HG02678 (cell line): ENCODE results near the gene OBSCN.

ENCODE experiments used
- ATAC-seq: cut with Tn5 transposase; IDR thresholded peaks from one replicate; pipeline ENCODE4 v1.9.1; 2021; ENCODE audit warnings: mild to moderate bottlenecking, moderate library complexity; ENCODE audit not compliant: unreplicated experiment

OBSCN gene

DNA sequence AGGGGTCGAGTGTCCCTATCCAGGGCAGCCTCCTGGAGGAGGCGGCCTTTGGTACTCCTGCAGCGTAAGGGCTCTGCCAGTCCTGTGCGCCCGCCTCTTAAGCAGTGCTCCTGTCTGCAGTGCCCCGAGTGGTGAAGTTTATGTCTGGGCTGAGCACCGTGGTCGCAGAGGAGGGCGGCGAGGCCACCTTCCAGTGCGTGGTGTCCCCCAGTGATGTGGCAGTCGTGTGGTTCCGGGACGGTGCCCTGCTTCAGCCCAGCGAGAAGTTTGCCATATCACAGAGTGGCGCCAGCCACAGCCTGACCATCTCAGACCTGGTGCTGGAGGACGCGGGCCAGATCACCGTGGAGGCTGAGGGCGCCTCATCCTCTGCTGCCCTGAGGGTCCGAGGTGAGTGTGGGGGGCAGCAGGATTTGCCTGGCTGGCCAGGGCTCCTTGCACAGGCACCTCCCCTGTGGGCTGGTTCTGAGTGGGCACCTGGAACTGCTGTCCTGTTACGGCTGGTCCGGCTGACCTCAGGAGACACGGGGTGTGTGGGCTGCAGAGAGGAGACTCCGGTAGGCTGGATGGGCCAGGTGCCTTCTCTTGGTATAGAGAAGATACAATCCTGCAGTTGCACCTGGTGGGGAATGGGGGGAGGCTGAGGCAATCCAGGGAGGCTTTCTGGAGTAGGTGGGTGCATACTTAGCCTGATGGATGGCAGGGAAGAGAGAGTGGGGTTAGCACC lies 66.8 kb downstream of the OBSCN start:
- ATAC-seq, result no peak

GRCh38 chr1:228275179-228275429 lies 67.3 kb downstream of the OBSCN start:
- no peak for ATAC-seq

DNA sequence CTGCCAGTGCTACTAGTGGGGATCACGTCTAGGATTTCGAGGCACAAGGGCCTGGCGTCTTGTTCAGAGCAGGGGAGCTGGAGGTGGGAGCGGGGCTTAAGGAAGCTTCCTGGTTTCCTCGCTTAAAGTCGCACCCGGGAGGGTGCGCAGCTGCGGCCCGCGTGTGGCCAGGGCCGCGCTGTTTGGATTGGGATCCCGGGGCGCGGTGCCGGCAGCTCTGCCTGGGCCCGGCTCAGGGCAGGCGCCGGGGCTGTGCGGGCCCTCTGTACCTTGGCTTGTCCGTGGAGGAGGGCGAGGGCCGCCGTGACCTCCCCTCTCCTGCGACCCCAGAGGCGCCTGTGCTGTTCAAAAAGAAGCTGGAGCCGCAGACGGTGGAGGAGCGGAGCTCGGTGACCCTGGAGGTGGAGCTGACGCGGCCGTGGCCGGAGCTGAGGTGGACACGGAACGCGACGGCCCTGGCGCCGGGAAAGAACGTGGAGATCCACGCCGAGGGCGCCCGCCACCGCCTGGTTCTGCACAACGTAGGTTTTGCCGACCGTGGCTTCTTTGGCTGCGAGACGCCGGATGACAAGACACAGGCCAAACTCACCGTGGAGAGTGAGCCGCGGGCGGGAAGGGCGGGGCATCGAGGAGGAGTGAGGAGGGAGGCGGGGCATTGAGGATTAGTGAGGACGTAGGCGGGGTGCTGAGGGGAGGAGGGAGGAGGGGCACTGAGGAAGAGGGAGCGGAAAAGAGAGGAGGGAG lies 67.8 kb downstream of the OBSCN start:
- ATAC-seq, result peak; percentile 76

GRCh38 chr1:228276174-228276831 lies 68.5 kb downstream of the OBSCN start:
- no peak for ATAC-seq

DNA sequence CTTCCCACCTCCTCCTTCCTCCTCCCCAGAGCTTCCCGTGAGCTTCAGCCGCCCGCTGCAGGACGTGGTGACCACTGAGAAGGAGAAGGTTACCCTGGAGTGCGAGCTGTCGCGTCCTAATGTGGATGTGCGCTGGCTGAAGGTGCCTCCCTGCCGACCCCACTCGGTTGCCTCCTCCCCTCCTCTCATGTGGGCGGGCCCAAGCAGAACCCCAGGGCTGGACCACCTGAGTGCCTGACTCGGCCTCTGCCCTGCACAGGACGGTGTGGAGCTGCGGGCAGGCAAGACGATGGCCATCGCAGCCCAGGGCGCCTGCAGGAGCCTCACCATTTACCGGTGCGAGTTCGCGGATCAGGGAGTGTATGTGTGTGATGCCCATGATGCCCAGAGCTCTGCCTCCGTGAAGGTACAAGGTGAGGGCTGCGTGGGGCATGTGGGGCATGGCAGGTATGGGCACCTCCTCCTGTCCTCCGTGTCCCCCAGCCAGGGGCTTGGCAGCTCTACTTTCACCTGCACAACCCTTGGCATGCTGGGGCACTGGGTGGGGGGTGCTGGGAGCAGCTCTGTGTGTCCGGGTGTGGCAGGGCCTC lies 69.2 kb downstream of the OBSCN start:
- ATAC-seq, result no peak

DNA sequence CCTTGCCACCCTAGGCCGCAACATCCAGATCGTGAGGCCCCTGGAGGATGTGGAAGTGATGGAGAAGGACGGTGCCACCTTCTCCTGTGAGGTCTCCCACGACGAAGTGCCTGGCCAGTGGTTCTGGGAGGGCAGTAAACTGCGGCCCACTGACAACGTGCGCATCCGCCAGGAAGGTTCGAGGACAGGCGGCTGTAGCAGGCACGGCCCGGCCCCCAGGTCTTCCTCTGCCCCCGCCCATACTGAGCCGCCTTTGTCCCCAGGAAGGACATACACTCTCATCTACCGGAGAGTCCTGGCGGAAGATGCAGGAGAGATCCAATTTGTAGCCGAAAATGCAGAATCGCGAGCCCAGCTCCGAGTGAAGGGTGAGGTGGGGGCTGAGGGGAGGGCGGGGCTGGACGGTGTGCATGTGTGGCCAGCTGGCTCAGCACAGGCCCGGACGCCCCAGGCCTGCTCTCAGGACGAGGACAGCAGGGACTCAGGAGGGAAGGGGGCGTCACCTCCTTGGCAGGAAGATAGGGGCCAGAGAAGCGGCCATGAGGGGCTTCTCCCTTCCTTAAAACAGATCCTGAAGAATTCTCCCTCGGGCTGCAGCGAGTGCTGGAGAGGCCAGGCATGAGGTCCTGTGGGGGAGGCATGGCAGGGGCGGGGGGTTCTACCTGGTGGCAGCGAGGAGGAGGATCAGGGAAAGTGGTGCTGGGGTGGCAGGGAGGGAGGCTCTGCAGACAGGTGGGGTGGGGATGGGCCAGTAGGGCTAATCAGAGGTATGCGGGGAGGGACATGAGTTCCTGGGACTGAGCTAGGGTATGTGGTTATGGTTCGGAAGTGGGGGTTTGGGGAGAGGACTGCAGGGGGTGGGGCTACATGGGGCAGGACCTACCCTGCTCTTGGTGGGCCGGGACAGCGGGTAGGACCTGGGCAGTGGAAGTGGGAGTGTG lies 69.9 kb downstream of the OBSCN start:
- ATAC-seq, result no peak

- ATAC-seq, result no peak
Observed at GRCh38 chr1:228278432-228278941, 70.6 kb downstream of the OBSCN start.

DNA sequence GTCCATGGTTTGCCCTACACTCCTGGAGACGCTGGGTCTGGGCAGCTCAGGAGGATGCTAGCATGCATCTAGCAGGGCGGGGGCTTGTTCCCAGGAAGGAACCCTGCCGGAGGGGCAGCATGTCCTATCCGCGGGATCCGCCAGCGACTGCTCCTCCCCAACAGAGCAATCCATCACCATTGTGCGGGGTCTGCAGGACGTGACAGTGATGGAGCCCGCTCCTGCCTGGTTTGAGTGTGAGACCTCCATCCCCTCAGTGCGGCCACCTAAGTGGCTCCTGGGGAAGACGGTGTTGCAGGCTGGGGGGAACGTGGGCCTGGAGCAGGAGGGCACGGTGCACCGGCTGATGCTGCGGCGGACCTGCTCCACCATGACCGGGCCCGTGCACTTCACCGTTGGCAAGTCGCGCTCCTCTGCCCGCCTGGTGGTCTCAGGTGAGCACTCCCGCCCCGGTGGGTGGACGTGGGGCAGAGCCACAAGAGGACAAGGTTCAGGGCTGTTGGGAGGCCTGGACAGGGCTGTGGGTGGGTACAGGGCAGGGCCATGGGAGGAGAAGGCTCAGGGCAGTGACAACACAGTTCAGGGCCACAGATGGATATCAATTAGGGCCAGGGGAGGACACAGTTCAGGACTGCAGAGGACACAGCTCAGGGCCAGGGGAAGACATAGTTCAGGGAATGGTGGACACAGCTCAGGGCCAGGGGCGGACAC lies 71.3 kb downstream of the OBSCN start:
- ATAC-seq, result no peak

GRCh38 chr1:228279722-228280105 lies 71.9 kb downstream of the OBSCN start:
- no peak for ATAC-seq

DNA sequence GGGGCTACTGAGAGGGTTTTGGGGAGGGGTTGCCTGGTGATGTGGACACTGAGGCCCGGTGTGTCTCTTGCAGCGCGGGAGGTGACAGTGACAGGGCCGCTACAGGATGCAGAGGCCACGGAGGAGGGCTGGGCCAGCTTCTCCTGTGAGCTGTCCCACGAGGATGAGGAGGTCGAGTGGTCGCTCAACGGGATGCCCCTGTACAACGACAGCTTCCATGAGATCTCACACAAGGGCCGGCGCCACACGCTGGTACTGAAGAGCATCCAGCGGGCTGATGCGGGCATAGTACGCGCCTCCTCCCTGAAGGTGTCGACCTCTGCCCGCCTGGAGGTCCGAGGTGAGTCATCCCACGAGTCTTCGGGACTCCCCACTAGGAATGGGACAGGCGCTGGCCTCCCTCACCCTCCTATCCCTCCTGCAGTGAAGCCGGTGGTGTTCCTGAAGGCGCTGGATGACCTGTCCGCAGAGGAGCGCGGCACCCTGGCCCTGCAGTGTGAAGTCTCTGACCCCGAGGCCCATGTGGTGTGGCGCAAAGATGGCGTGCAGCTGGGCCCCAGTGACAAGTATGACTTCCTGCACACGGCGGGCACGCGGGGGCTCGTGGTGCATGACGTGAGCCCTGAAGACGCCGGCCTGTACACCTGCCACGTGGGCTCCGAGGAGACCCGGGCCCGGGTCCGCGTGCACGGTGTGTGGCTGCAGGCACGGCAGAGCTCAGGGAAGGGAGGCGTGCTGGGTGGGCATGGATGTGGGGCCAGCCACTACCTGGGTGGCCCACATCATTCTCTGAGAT lies 72.5 kb downstream of the OBSCN start:
- ATAC-seq, result no peak

DNA sequence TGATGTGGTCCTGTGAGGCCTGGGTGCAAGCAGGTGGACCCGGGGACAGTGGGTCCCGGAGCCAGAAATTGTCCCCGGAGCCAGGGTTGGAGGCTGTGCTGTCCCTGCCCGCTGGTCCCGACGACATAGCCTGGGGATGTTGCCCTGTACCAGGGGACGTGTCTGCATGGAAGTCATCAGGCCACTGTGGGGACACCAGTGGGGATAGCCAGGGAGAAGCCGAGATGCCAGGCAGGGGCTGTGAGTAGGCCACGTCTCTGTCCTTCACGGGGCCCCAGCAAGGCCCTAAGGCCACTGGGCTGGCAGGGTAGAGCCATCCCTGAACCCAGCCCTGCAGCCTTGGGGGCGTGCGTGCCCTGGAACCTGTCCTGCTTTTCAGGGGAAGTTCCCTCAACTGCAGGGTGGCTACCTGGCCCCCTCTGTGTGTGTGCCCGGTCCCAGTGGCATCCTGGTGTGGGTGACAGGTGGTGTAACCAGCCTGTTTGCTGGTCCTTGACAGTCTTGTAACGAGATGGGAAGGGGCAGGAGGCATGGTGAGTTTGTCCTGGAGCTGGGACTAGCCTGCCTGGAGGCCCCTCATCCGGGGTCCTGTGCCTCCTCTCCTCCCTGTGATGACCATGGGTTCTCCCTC lies 73.2 kb downstream of the OBSCN start:
- no peak for ATAC-seq

GRCh38 chr1:228281631-228282328 lies 73.9 kb downstream of the OBSCN start:
- no peak for ATAC-seq

DNA sequence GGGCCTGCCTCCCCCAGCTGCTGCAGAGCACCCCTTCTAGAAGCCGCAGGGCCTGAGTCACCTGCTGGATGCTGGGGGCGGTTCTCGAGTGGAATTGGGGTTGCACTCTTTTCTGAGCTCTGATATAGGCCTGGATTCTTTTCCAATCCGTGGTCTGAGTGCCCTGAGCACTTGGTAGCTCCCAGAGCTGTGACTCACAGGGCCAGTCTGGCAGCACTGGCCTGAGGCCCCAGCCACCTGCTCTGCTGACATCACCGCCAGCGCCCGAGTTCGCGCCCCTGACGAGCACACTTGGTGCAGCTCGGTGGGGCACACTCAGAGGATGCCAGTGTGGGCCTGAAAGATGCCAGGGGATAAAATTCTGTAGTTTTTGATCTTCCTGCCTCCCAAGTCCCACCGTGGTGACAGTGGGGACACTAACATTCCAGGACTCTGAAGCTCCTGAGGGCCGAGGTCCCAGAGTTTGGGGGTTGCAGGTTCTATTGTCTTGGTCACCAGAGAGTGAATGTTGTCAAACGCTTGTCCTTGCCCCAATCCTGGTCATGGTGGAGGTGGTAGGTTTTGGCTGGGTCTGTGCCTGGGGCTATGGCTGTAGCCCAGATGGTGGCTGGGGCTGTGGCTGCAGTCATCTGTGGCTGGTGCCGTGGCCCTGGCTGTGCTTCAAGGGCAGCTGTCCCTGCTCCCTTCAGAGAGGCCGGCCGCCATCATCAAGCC lies 74.6 kb downstream of the OBSCN start:
- ATAC-seq, result no peak

GRCh38 chr1:228283043-228283371 lies 75.2 kb downstream of the OBSCN start:
- ATAC-seq, result no peak

- no peak for ATAC-seq
Observed at GRCh38 chr1:228283476-228284147, 75.8 kb downstream of the OBSCN start.

DNA sequence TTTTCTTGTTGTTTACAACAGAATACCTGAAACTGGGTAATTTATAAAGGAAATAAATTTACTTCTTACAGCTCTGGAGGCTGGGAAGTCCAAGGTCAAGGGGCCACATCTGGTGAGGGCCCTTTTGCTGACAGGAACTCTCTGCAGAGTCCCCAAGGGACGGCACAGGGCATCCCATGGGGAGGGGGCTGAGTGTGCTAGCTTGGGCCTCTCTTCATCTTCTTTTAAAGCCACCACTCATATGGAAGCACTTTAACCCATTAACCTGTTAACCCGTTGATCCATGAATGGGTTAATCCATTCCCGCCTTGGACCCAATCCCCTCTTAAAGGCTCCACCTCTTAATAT lies 76.3 kb downstream of the OBSCN start:
- ATAC-seq, result no peak

DNA sequence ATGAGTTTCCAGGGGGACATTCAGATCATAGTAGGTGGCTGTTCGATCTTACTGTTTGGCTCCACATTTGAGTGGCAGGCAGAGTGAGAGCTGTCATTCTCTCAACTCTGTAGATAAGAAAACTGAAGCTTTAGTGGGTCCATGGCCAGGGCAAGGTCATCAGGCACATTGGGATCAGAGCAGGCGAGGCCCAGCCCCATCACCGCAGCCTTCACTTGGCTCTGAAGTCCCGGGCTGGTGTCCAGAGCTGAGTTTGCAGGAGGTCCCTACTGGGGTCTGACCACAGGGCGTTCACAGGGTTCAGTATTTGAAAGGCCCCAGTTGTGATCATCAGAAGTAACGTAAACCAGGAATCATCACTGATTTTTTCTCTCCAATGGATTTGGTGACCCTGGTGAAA lies 76.7 kb downstream of the OBSCN start:
- no peak for ATAC-seq
